Fibroblast of lung (primary cell): ENCODE data around the gene FOXA3. TPM values are rescaled to one million over a fixed set of nuclear protein-coding genes. Genes with fewer than 3 reads are reported as not detected.

Experiments used
- DNase-seq, 2 donors: peaks; one replicate each; pipeline versions ENCODE4 v3.0.0 to v3.0.0-alpha.2; 2010; ENCODE audit warnings: low read depth in 2 of 2
- H2AFZ ChIP-seq: 2 replicates; pipeline ENCODE4 v1.5.1; 2012; ENCODE audit warnings: low read length, control low read depth, inconsistent platforms
- H3K27ac ChIP-seq: 2 replicates; pipeline ENCODE4 v1.5.1; 2011; ENCODE audit warnings: low read length, control low read depth; ENCODE audit not compliant: insufficient read depth
- H3K27me3 ChIP-seq: 2 replicates; pipeline ENCODE4 v1.5.1; 2011; ENCODE audit warnings: mild to moderate bottlenecking, low read length; ENCODE audit not compliant: control insufficient read depth, insufficient read depth
- H3K36me3 ChIP-seq: 2 replicates; pipeline ENCODE4 v1.5.1; 2011; ENCODE audit warnings: low read length; ENCODE audit not compliant: control insufficient read depth, insufficient read depth
- H3K4me1 ChIP-seq: 2 replicates; pipeline ENCODE4 v1.5.1; 2011; ENCODE audit warnings: low read length; ENCODE audit not compliant: control insufficient read depth, insufficient read depth; ENCODE audit errors: extremely low read depth
- H3K4me2 ChIP-seq: 2 replicates; pipeline ENCODE4 v1.5.1; 2011; ENCODE audit warnings: low read length, control low read depth; ENCODE audit not compliant: insufficient read depth; ENCODE audit errors: extremely low read depth
- H3K4me3 ChIP-seq, 4 experiments: fragments of 200-600 bp in 1 of 4; sonication (generic) in 1 of 4; replicated peaks in 1 of 4; 2 replicates each; pipeline ENCODE4 v1.5.1; 2011 to 2016; ENCODE audit warnings: low read length in 4 of 4, low read depth in 3 of 4, mild to moderate bottlenecking in 3 of 4, control low read depth in 2 of 4, inconsistent platforms in 1 of 4, mixed read lengths in 1 of 4; ENCODE audit not compliant: insufficient read depth in 1 of 4; ENCODE audit errors: control extremely low read depth in 1 of 4
- H3K79me2 ChIP-seq: 2 replicates; pipeline ENCODE4 v1.5.1; 2012; ENCODE audit warnings: mild to moderate bottlenecking, low read length, inconsistent platforms; ENCODE audit not compliant: control insufficient read depth, insufficient read depth
- H3K9ac ChIP-seq: 2 replicates; pipeline ENCODE4 v1.5.1; 2011; ENCODE audit warnings: mild to moderate bottlenecking, low read length, control low read depth; ENCODE audit not compliant: insufficient read depth
- H3K9me3 ChIP-seq: 2 replicates; pipeline ENCODE4 v1.5.1; 2012; ENCODE audit warnings: low read depth, low read length; ENCODE audit not compliant: control insufficient read depth, insufficient read depth
- H4K20me1 ChIP-seq: 2 replicates; pipeline ENCODE4 v1.5.1; 2011; ENCODE audit warnings: low read length; ENCODE audit not compliant: control insufficient read depth, insufficient read depth; ENCODE audit errors: extremely low read depth
- EZH2 ChIP-seq: IDR thresholded peaks from 2 replicates; pipeline ENCODE4 v1.5.1; 2012; ENCODE audit warnings: low read length, control low read depth, mild to moderate bottlenecking; ENCODE audit errors: missing control alignments
- polyA plus RNA-seq, 2 donors: library from polyadenylated mRNA; depleted of rRNA in 1 of 2; stranded (reverse) in 1 of 2; unstranded in 1 of 2; fragments of >200 nt; gene quantifications; 2 replicates each; pipeline ENCODE4 v1.2.1, GENCODE V29; 2011 to 2012; ENCODE audit warnings: missing spikeins in 1 of 2
- total RNA-seq: library from RNA; depleted of rRNA; stranded (reverse); fragments of >200 nt; gene quantifications from 2 replicates; pipeline ENCODE4 v1.2.1, GENCODE V29; 2014
- TF ChIP-seq, protein P1 (sequence below), 2 donors: IDR thresholded peaks in 1 of 2; conservative IDR thresholded peaks in 1 of 2; 1 replicate in 1 of 2; 2 replicates in 1 of 2; pipeline ENCODE4 v1.5.1; 2011 to 2012; ENCODE audit warnings: low read length in 2 of 2, control low read depth in 1 of 2, inconsistent platforms in 1 of 2, low read depth in 1 of 2, mild to moderate bottlenecking in 1 of 2

FOXA3 gene
- total and polyA plus RNA-seq, 2 donors (not counting 1 experiment from before 2014, with no cell fraction given) = not detected

DNA sequence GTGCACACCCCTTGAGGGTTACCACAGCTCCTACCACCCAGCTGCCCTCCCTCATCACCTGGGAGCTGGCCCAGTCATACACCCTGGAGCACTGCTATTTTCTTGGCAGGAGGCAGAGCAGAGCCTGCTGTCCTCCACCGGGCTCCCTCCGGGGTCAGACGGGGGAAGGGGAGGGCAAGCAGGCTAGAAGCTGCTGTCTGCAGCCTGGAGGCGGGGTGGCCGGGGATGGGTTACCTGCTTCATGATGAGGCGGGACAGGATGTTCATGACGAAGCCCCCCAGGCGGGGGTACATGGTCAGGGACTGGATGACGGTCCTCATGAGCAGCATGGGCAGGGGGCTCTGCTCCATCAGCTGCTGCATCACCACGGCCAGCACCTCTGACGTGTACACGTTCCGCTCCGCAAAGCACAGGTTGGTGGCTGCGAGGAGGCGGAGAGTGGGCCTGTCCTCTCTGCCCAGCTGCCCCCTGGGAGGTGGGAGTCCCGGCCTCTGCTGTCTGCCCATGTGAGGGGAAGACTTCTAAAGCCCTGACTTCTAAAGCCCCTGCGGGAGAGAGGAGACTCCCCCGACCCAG lies 46.3 kb upstream of the FOXA3 start:
- H3K9me3 ChIP-seq = no peaks in the 10 kb centered on the region
- H3K9ac ChIP-seq = no peak overlapping the region
- H3K36me3 ChIP-seq = peaks cover 15% of the 10 kb centered on the region
- no peak overlapping the region for H3K27ac ChIP-seq
- H2AFZ ChIP-seq = no peak overlapping the region
- TF ChIP-seq EZH2 = no peak
- TF ChIP-seq, protein P1, sequence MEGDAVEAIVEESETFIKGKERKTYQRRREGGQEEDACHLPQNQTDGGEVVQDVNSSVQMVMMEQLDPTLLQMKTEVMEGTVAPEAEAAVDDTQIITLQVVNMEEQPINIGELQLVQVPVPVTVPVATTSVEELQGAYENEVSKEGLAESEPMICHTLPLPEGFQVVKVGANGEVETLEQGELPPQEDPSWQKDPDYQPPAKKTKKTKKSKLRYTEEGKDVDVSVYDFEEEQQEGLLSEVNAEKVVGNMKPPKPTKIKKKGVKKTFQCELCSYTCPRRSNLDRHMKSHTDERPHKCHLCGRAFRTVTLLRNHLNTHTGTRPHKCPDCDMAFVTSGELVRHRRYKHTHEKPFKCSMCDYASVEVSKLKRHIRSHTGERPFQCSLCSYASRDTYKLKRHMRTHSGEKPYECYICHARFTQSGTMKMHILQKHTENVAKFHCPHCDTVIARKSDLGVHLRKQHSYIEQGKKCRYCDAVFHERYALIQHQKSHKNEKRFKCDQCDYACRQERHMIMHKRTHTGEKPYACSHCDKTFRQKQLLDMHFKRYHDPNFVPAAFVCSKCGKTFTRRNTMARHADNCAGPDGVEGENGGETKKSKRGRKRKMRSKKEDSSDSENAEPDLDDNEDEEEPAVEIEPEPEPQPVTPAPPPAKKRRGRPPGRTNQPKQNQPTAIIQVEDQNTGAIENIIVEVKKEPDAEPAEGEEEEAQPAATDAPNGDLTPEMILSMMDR (conservative IDR thresholded peaks at IDR 0.05 in 1 of 2, IDR thresholded peaks at IDR 0.05 in 1 of 2; ENCODE audit: low read depth in 1 of 2, low read length in 2 of 2) = no peak
- DNase-seq = no peak
- no peak overlapping the region for H3K4me2 ChIP-seq
- H3K27me3 ChIP-seq = no peaks in the 10 kb centered on the region
- H3K79me2 ChIP-seq = no peaks in the 10 kb centered on the region
- H3K4me1 ChIP-seq = peaks cover 2% of the 10 kb centered on the region
- H4K20me1 ChIP-seq = no peaks in the 10 kb centered on the region
- H3K4me3 ChIP-seq = no peak overlapping the region

DNA sequence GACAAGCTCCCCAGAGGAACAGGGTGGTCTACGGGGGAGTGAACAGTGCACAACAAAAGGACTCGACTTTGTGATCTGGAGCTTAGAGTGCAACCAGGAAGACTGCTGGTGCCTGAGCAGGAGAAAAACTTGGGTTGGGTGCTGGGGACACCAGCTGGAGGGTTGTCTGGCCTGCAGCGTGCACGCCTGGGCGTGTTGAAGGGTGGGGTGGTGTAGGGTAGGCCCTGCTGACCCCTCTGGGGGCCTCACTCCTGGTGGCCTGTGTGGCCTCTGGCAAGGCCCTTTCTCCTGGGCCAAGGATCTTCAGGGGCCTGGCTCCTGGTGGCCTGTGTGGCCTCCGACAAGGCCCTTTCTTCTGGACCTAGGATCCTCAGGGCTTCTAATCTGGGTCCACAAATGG lies 44.4 kb upstream of the FOXA3 start:
- peaks cover 24% of the 10 kb centered on the region for H3K36me3 ChIP-seq
- no peak overlapping the region for H3K9ac ChIP-seq
- H4K20me1 ChIP-seq = no peaks in the 10 kb centered on the region
- H3K79me2 ChIP-seq = no peaks in the 10 kb centered on the region
- no peak for DNase-seq
- no peak overlapping the region for H3K4me3 ChIP-seq
- H3K27me3 ChIP-seq = no peaks in the 10 kb centered on the region
- H3K9me3 ChIP-seq = no peaks in the 10 kb centered on the region
- H3K4me2 ChIP-seq = no peak overlapping the region
- TF ChIP-seq, protein P1 (conservative IDR thresholded peaks at IDR 0.05 in 1 of 2, IDR thresholded peaks at IDR 0.05 in 1 of 2; ENCODE audit: low read depth in 1 of 2, low read length in 2 of 2) = no peak
- TF ChIP-seq EZH2 = no peak
- H3K27ac ChIP-seq = no peak overlapping the region
- peaks cover 2% of the 10 kb centered on the region for H3K4me1 ChIP-seq
- no peak overlapping the region for H2AFZ ChIP-seq

DNA sequence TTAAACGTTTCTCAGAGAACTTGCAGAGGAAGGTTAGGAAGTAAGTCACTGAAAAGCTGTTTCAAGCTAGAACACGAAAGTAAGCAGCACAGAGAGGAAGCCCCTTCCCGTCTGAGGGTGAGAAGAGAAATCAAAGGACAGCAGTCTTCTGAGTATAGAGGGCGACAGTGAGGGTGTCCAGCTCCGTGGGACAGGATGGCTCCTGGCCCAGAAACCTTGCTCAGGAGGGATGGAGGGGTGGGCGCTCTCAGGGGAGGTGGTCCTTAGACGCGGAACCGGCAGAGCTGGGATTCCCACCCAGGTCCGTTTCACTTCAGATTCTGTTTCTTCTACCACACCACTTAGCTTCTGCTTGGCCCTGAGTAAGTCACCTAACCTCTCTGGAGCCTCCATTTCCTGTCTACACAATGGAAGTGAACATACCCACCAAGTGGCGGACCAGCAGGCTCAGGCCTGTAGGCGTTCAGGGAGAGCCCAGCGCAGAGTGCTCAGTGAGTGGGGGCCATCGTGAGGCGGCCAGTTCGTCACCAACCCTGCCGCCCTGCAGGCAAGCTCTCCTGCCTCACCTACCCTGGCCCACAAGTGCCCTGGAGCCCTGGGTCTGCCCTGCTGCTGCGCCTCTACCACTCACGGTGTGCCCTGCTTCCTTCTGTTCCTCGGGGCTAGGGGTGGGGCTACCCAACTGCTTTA lies 43.6 kb upstream of the FOXA3 start:
- no peak overlapping the region for H3K27ac ChIP-seq
- no peak overlapping the region for H2AFZ ChIP-seq
- DNase-seq = no peak
- no peaks in the 10 kb centered on the region for H3K27me3 ChIP-seq
- TF ChIP-seq, protein P1 (conservative IDR thresholded peaks at IDR 0.05 in 1 of 2, IDR thresholded peaks at IDR 0.05 in 1 of 2; ENCODE audit: low read depth in 1 of 2, low read length in 2 of 2) = no peak
- TF ChIP-seq EZH2 = no peak
- H3K79me2 ChIP-seq = no peaks in the 10 kb centered on the region
- peaks cover 28% of the 10 kb centered on the region for H3K36me3 ChIP-seq
- H3K9me3 ChIP-seq = no peaks in the 10 kb centered on the region
- H4K20me1 ChIP-seq = no peaks in the 10 kb centered on the region
- no peak overlapping the region for H3K9ac ChIP-seq
- peaks cover 2% of the 10 kb centered on the region for H3K4me1 ChIP-seq
- H3K4me2 ChIP-seq = no peak overlapping the region
- H3K4me3 ChIP-seq = no peak overlapping the region
